Left forelimb (tissue), 1 donor: ENCODE data around the gene TOP2A.
"Not testable (repeated sequence)": the region's sequence is repeated elsewhere in the genome, so short reads cannot be mapped to it uniquely, and the experiment has no call there.

Experiments
- DNase-seq: peaks from one replicate; pipeline ENCODE4 v3.0.0-alpha.2; 2018; ENCODE audit warnings: low spot score

TOP2A gene

GRCh38 chr17:40430272-40431230, 12.9 kb upstream of the TOP2A start:
- DNase-seq: no peak

- DNase-seq: no peak
Observed at GRCh38 chr17:40427002-40427491, 9.4 kb upstream of the TOP2A start.

- DNase-seq: no peak
Observed at GRCh38 chr17:40425741-40426140, 8.0 kb upstream of the TOP2A start.

- DNase-seq: no peak
Observed at GRCh38 chr17:40422990-40423633, 5.4 kb upstream of the TOP2A start.

- DNase-seq: no peak
Observed at GRCh38 chr17:40419559-40420331, 2.0 kb upstream of the TOP2A start.

GRCh38 chr17:40418428-40418706, 671 bp upstream of the TOP2A start:
- DNase-seq: no peak

GRCh38 chr17:40417258-40417608, 463 bp downstream of the TOP2A start:
- DNase-seq: no peak

GRCh38 chr17:40416671-40417070, 1.0 kb downstream of the TOP2A start:
- no peak for DNase-seq

GRCh38 chr17:40415390-40415789, 2.3 kb downstream of the TOP2A start:
- DNase-seq: no peak

- DNase-seq: not testable (repeated sequence)
Observed at GRCh38 chr17:40414312-40414711, 3.4 kb downstream of the TOP2A start.

GRCh38 chr17:40412880-40413279, 4.8 kb downstream of the TOP2A start:
- no peak for DNase-seq

- DNase-seq: no peak
Observed at GRCh38 chr17:40411821-40412220, 5.9 kb downstream of the TOP2A start.

- DNase-seq: no peak
Observed at GRCh38 chr17:40410082-40410481, 7.6 kb downstream of the TOP2A start.

GRCh38 chr17:40409540-40409939, 8.2 kb downstream of the TOP2A start:
- DNase-seq: not testable (repeated sequence)

- DNase-seq: no peak
Observed at GRCh38 chr17:40407460-40407859, 10.2 kb downstream of the TOP2A start.

GRCh38 chr17:40404003-40404402, 13.7 kb downstream of the TOP2A start:
- DNase-seq: no peak

- DNase-seq: no peak
Observed at GRCh38 chr17:40402668-40403067, 15.0 kb downstream of the TOP2A start.

GRCh38 chr17:40399185-40399584, 18.5 kb downstream of the TOP2A start:
- no peak for DNase-seq

GRCh38 chr17:40386555-40386954, 31.1 kb downstream of the TOP2A start:
- not testable (repeated sequence) for DNase-seq

- no peak for DNase-seq
Observed at GRCh38 chr17:40382251-40382650, 35.4 kb downstream of the TOP2A start.

- DNase-seq: no peak
Observed at GRCh38 chr17:40378966-40379365, 38.7 kb downstream of the TOP2A start.

GRCh38 chr17:40377832-40378231, 39.9 kb downstream of the TOP2A start:
- DNase-seq: no peak

GRCh38 chr17:40376541-40376940, 41.2 kb downstream of the TOP2A start:
- DNase-seq: not testable (repeated sequence)
